HG02571 (cell line): ENCODE measurements around the gene AP1S1.
"Not testable (repeated sequence)": the region's sequence is repeated elsewhere in the genome, so short reads cannot be mapped to it uniquely, and the experiment has no call there.

ENCODE experiments used
- ATAC-seq: cut with Tn5 transposase; IDR thresholded peaks from one replicate; pipeline ENCODE4 v1.9.1; 2021; ENCODE audit warnings: mild to moderate bottlenecking, moderate library complexity; ENCODE audit not compliant: unreplicated experiment

The AP1S1 gene

DNA sequence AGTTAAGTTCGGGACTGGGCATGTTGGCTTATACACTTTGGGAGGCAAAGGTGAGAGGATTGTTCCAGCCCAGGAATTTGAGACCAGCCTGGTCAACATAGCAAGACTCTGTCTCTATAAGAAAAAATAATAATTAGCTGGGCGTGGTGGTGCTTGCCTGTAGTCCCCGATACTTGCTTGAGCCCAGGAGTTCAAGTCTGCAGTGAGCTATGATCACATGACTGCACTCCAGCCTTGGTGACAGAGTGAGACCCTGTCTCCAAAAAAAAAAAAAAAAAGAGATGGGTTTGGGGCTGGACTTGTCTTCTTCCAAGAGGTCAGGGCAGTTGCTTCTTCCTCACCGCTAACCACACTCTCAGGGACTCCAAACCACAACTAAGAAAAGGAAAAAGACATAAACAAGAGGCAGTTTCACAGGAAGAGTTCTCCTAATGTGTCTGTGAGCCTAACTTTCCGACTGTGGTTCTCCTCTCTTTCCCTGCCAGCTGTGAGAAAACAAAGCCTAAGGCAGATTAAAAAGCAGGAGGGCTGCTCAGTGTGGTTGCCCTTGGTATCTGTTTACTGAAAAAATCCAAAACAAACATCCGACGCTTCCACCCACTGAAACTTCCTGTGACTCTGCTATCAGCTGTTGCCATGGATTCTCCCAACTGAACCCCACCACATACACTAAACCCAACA lies 29.8 kb upstream of the AP1S1 start:
- no peak for ATAC-seq

DNA sequence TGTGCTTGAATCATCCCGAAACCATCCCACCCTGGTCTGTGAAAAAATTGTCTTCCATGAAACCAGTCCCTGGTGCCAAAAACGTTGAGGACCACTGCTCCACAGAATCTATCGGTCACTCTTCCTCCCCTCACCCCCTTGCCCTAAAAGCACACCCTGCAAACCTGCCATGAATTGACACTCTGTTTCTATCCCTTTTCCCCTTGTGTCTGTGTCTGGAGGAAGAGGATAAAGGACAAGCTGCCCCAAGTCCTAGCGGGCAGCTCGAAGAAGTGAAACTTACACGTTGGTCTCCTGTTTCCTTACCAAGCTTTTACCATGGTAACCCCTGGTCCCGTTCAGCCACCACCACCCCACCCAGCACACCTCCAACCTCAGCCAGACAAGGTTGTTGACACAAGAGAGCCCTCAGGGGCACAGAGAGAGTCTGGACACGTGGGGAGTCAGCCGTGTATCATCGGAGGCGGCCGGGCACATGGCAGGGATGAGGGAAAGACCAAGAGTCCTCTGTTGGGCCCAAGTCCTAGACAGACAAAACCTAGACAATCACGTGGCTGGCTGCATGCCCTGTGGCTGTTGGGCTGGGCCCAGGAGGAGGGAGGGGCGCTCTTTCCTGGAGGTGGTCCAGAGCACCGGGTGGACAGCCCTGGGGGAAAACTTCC lies 28.2 kb upstream of the AP1S1 start:
- no peak for ATAC-seq

DNA sequence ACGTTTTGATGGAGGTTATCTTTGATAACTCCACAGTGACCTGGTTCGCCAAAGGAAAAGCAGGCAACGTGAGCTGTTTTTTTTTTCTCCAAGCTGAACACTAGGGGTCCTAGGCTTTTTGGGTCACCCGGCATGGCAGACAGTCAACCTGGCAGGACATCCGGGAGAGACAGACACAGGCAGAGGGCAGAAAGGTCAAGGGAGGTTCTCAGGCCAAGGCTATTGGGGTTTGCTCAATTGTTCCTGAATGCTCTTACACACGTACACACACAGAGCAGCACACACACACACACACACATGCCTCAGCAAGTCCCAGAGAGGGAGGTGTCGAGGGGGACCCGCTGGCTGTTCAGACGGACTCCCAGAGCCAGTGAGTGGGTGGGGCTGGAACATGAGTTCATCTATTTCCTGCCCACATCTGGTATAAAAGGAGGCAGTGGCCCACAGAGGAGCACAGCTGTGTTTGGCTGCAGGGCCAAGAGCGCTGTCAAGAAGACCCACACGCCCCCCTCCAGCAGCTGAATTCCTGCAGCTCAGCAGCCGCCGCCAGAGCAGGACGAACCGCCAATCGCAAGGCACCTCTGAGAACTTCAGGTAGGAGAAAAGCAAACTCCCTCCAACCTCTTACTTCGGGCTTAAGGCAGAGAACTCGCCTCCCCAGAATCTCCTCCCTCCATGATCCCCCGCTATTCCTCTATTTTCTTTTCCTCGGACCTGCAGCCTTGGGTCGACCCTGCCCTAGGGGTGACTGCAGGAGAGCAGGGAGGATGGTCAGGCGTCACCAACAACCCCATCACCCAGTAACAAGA lies 27.4 kb upstream of the AP1S1 start, which contains the start of gene SERPINE1:
TSS of gene SERPINE1 (plus strand) at position 454 of the 809 bp plus-strand sequence. CDS start 1,290 bp downstream, outside the sequence.
- no peak for ATAC-seq

DNA sequence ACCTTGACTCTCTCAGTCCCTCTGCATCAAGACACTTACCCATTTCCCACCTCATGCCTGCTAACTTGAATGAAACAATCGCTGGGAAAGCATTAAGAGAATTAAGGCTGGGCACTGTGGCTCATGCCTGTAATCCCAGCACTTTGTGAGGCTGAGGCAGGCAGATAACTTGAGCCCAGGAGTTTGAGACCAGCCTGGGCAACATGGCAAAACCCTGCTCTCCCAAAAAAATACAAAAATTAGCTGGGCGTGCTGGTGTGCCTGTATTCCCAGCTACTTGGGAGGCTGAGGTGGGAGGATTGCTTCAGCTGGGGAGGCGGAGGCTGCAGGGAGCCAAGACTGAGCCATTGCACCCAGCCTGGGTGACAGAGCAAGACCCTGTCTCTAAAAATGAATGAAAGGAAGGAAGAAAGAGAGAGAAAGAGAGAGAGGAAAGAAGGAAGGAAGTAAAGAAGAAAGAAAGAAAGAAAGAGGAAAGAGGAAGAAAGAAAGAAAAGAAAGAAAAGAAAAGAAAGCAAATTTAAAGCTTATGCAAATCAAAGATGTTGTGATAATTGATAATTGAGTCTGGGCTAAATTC lies 26.7 kb upstream of the AP1S1 start:
- no peak for ATAC-seq

DNA sequence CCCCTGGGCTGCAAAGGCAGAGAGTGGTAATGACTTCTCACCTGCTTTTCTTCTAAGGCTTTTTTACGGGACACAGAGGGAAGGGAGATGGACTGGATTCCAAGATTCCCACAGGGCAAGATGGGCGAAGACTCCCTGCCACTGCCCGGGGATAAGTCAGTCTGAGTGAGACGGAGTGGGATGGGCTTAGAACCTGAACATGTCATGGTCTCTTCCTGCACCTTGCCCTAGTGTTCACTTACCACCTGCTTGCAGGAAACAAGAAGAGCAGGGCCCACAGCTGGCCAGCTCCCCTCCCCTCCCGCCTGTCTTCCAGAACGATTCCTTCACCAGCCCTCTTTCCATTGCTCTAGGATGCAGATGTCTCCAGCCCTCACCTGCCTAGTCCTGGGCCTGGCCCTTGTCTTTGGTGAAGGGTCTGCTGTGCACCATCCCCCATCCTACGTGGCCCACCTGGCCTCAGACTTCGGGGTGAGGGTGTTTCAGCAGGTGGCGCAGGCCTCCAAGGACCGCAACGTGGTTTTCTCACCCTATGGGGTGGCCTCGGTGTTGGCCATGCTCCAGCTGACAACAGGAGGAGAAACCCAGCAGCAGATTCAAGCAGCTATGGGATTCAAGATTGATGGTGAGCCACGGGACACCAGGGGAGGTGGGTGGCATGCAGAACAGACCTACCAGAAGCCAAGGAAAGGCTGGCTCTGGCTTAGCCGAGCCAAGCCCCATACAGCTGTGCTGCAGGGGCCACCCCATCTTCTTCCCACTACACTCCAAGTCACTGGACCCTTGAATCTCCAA lies 26.0 kb upstream of the AP1S1 start:
- no peak for ATAC-seq

DNA sequence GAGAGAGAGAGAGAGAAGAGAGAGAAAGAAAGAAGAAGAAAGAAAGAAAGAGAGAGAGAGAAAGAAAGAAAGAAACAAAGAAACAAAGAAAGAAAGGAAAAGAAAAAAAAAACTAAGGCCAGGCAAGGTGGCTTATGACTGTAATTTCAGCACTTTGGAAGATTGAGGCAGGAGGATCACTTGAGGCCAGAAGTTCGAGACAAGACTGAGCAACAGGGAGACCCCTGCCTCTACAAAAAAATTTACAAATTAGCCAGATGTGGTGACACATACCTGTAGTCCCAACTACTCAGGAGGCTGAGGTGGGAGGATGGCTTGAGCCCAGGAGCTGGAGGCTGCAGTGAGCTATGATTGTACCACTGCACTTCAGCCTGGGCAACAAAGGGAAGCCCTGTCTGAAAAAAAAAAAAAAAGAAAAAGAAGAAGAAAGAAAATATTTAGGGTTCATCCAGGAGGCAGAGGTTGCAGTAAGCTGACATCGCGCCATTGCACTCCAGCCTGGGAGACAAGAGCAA lies 24.6 kb upstream of the AP1S1 start:
- ATAC-seq: no peak

DNA sequence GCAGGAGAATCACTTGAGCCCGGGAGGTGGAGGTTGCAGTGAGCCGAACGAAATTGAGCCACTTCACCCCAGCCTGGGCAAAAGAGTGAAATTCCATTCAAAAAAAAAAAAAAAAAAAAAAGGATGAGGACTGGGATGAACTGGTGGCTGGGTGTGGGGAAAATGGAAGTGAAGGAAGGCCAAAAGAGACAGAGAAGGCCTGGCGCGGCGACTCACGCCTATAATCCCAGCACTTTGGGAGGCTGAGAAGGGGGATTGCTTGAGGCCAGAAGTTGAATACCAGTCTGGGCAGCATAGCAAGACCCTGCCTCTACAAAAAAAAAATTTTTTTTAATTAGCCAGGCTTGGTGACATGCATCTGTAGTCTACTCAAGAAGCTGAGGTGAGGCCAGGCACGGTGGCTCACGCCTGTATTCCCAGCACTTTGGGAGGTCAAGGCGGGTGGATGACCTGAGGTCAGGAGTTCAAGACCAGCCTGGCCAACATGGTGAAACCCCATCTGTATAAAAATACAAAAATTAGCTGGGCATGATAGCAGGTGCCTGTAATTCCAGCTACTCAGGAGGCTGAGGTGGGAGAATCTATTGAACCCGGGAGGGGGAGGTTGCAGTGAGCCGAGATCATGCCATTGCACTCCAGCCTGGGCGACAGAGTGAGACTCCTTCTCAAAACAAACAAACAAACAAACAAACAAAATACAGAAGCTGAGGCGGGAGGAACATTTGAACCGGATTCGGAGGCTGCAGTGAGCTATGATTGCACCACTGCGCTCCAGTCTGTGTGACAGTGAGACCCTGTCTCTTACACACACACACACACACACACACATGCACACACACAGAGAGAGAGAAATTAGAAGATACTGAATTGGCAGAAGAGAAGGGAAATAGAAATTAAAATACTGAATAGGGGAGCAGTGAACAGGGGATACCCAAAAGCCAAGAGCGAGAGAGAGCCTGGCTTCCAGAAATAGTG lies 21.4 kb upstream of the AP1S1 start:
- not testable (repeated sequence) for ATAC-seq

DNA sequence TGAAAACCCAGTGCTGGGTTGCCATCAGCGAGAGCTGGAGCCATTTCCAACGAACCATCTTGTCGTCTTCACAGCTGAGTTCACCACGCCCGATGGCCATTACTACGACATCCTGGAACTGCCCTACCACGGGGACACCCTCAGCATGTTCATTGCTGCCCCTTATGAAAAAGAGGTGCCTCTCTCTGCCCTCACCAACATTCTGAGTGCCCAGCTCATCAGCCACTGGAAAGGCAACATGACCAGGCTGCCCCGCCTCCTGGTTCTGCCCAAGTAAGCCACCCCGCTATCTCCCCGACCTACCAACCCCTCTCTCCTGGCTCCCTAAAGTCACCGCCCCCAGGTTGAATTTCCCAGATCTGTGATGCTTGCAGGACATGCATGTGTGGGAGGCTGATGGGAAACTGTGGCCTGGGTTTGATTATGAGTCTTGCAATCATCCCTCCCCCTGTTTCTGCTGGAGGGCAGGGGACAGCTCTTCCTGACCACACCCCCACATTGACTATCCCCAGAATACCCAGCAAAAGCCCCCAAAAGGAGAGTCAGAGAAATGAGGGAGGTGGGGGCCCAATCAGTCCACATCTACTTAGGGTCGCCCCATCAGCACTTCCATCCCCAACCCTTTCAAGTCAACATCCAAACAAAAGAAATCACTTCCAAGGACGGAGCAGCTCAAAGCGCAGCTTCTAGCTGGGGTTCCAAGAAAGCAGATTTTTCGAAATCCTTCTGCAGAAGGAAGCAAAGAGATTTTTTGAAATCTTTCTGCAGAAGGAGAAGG lies 20.5 kb upstream of the AP1S1 start:
- ATAC-seq: no peak

DNA sequence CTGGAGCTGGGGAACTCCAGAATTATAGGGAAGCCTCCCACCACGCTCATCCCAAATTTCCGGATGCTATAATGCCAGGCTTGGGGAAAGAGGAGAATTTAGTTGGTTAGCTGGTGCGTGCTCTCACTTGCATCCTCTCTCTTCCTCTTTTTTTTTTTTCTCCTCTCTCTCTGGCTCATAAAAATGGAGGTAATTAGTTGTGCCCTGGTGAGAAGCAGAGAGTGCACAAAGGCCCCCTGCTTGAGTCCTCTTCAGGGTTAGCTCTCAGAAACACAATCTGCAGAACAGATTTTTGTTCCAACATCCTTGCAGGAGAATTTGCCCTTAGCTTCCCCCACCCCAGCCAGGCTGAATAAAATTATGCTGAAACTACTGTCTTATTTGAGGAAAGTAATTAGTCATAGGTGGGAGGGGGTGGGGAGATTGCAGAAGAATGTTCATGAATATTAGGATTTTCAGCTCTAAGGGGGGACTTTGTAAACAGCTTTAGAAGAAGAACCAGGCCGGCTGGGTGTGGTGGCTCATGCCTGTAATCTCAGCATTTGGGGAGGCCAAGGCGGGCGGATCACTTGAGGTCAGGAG lies 19.8 kb upstream of the AP1S1 start:
- ATAC-seq: no peak

DNA sequence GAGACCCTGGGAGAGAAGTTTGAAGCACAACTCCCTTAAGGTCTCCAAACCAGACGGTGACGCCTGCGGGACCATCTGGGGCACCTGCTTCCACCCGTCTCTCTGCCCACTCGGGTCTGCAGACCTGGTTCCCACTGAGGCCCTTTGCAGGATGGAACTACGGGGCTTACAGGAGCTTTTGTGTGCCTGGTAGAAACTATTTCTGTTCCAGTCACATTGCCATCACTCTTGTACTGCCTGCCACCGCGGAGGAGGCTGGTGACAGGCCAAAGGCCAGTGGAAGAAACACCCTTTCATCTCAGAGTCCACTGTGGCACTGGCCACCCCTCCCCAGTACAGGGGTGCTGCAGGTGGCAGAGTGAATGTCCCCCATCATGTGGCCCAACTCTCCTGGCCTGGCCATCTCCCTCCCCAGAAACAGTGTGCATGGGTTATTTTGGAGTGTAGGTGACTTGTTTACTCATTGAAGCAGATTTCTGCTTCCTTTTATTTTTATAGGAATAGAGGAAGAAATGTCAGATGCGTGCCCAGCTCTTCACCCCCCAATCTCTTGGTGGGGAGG lies 16.5 kb upstream of the AP1S1 start:
- ATAC-seq: no peak

DNA sequence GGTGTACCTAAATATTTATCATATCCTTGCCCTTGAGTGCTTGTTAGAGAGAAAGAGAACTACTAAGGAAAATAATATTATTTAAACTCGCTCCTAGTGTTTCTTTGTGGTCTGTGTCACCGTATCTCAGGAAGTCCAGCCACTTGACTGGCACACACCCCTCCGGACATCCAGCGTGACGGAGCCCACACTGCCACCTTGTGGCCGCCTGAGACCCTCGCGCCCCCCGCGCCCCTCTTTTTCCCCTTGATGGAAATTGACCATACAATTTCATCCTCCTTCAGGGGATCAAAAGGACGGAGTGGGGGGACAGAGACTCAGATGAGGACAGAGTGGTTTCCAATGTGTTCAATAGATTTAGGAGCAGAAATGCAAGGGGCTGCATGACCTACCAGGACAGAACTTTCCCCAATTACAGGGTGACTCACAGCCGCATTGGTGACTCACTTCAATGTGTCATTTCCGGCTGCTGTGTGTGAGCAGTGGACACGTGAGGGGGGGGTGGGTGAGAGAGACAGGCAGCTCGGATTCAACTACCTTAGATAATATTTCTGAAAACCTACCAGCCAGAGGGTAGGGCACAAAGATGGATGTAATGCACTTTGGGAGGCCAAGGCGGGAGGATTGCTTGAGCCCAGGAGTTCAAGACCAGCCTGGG lies 15.9 kb upstream of the AP1S1 start:
- ATAC-seq: peak; percentile 74

DNA sequence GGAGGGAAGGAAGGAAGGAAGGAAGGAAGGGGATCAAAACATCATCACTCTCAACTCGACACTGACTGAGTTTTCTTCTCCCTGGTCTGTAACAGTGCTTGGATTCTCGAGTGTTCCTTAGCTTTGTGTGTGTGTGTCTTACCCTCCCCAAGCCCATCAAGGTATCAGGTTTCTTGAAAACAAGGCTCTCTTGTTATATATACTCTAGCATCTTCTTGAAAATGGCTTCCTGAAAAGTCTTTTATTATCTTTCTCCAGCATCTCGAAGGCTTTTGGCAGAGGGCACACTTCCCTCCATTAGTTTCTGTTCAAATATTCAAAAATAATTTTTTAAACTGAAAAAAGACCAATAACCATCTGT lies 14.0 kb upstream of the AP1S1 start:
- no peak for ATAC-seq

DNA sequence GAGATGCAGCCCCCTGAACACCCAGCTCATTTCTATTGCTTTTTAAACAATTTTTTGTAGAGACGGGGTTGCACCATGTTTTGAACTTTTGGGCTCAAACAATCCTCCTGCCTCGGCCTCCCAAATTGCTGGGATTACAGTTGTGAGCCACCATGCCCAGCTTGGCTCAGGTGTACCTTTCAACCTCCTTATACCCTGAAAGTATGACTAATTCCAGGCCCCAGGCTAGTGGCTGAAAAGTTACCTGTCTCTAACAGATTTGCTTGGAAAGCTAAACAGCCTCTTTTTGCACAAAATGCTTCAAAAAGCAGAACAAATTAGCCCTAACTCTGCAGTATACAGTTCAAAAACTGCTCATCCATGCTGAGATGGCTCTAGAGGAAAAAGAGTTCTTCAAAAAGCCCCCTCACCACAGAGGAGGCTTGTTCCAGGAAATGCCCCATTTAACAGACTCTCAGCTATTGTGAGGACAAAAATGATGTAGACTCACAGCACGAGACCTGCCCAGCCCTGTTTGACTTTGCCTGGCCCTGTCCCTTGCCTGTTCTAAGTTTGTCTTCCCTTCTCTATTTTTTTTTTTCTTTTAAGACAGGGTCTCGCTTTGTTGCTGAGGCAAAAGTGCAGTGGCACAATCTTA lies 13.4 kb upstream of the AP1S1 start:
- no peak for ATAC-seq

DNA sequence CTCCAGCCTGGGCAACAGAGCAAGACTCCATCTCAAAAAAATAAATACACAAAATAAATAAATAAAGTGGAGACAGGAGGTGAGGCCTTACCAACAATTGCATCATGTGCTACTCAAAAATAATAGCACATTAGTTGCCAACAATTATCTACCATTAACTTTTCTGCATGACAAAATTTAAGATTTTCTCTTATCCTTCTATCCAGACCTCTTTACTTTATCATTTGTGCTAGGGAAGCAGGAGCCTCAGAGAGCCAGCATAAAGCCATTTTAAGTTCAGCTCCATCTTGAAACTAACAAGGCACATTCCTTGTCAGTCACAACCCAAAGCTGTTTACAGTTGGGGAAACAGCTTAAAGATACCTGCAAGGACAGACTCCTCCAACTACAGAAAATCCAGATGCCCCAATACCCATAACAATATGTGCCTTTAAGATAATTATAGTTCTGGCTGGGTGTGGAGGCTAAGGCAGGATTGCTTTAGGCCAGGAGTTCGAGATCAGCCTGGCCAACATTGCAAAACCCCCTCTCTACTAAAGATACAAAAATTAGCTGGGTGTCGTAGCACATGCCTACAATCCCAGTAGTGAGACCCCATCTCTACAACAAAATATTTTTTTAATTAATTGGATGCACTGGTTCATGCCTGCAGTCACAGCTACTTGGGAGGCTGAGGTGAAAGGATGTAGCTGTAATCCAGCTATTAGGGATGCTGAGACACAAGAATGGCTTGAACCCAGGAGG lies 2.2 kb upstream of the AP1S1 start:
- no peak for ATAC-seq

DNA sequence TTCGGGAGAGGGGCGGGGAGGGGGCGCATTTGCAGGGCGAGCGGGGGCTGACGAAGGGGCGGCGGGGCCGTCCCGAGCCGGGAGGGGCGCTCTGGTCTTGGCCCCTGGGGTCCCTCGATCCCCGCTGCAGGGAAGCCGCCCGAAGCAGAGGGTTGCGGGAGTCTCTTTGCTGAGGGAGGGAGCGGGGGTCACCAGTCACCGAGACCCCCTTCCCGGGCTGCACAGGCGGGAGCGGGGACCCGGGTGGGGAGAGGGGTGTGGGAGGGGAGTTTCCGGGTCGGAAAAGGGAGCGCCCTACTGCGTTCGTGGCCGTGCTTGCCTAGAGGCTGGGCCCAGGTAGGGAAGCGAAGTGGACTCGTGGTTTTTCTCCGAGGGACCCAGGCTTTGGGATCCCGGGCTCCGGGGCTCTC lies 422 bp downstream of the AP1S1 start:
- peak; percentile 14 for ATAC-seq

DNA sequence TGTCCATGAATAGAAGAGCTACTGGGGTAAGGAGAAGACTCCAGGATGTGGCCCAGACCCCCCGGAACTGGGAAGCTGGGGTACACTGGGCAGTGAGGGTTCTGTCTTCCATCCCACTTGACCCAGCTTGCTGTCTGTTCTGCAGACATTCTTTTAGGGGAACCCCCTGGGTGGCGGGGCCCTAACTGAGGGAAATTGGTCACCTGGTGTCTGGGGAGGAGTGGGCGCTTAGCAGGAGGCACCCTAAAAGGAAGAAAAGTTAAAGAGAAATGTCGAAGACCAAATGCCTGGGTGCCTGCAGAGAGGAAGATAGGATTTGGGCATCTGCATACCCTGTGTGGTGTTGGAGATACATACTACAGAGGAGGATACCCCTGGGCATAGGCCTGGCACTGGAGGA lies 1.0 kb downstream of the AP1S1 start:
- ATAC-seq: no peak
